ENCODE measurements around the gene LHFPL2.
"Not testable (repeated sequence)": the region's sequence is repeated elsewhere in the genome, so short reads cannot be mapped to it uniquely, and the experiment has no call there.

DNA sequence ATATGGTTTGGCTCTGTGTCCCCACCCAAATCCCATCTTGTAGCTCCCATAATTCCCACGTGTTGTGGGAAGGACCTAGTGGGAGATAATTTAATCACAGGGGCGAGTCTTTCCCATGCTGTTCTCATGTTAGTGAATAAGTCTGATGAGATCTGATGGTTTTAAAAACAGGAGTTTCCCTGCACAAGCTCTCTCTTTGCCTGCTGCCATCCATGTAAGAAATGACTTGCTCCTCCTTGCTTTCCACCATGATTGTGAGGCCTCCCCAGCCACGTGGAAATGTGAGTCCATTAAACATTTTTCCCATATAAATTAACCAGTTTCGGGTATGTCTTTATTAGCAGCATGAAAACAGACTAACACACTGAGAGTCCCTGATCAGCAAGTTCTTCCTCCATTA is 47.5 kb upstream of the LHFPL2 start:
- TF ChIP-seq CTCF, POLR2AphosphoS5, POLR2A (IDR thresholded peaks at IDR 0.05): not testable (repeated sequence)

Measured in prostate gland (tissue), 2 donors.